ENCODE results near the gene SFR1.
"Not testable (repeated sequence)": the region's sequence is repeated elsewhere in the genome, so short reads cannot be mapped to it uniquely, and the experiment has no call there.

SFR1 gene

GRCh38 chr10:104174136-104174535 lies 52.2 kb downstream of the SFR1 start:
- not testable (repeated sequence) for DNase-seq (ENCODE audit: low read depth)
